Activated T-cell treated with anti-CD3 and anti-CD28 coated beads for 48 hours (primary cell): Measurements from ENCODE around the gene SORL1.
A peak's percentile ranks its signal among the peaks of the same experiment; 100 is the strongest.
"Not testable (repeated sequence)": the region's sequence is repeated elsewhere in the genome, so short reads cannot be mapped to it uniquely, and the experiment has no call there.

Source experiments
- DNase-seq: peaks from one replicate; pipeline ENCODE4 v3.0.0-alpha.2; 2020; ENCODE audit warnings: low read depth

The SORL1 gene

GRCh38 chr11:121566279-121567168 is 114.4 kb downstream of the SORL1 start:
- no peak for DNase-seq

- DNase-seq, result no peak
These were observed 115.9 kb downstream of the SORL1 start for GRCh38 chr11:121567995-121568394.

- DNase-seq, result not testable (repeated sequence)
These were observed 117.5 kb downstream of the SORL1 start for GRCh38 chr11:121569332-121570299.

GRCh38 chr11:121570453-121570852 is 118.3 kb downstream of the SORL1 start:
- no peak for DNase-seq

- DNase-seq, result no peak
These were observed 119.4 kb downstream of the SORL1 start for GRCh38 chr11:121571506-121571905.

GRCh38 chr11:121572571-121573059 is 120.5 kb downstream of the SORL1 start:
- DNase-seq, result no peak

- no peak for DNase-seq
These were observed 122.7 kb downstream of the SORL1 start for GRCh38 chr11:121574801-121575200.

GRCh38 chr11:121575250-121575962 is 123.3 kb downstream of the SORL1 start:
- DNase-seq, result no peak

GRCh38 chr11:121575963-121576290 is 123.8 kb downstream of the SORL1 start:
- DNase-seq, result no peak

GRCh38 chr11:121576531-121576930 is 124.4 kb downstream of the SORL1 start:
- no peak for DNase-seq

GRCh38 chr11:121577106-121577848 is 125.2 kb downstream of the SORL1 start:
- no peak for DNase-seq

- DNase-seq, result no peak
These were observed 126.3 kb downstream of the SORL1 start for GRCh38 chr11:121578251-121578976.

GRCh38 chr11:121580154-121580553 is 128.0 kb downstream of the SORL1 start:
- DNase-seq, result no peak

- DNase-seq, result no peak
These were observed 129.5 kb downstream of the SORL1 start for GRCh38 chr11:121581607-121582006.

GRCh38 chr11:121582296-121582695 is 130.2 kb downstream of the SORL1 start:
- no peak for DNase-seq

GRCh38 chr11:121583825-121584224 is 131.7 kb downstream of the SORL1 start:
- DNase-seq, result no peak

GRCh38 chr11:121586750-121587149 is 134.6 kb downstream of the SORL1 start:
- DNase-seq, result no peak

- no peak for DNase-seq
These were observed 135.1 kb downstream of the SORL1 start for GRCh38 chr11:121587182-121587581.

GRCh38 chr11:121588747-121589146 is 136.6 kb downstream of the SORL1 start:
- DNase-seq, result no peak

- DNase-seq, result peak; percentile 7
These were observed 137.9 kb downstream of the SORL1 start for GRCh38 chr11:121589946-121590537.
